A549 (cell line): Measurements from ENCODE around the gene TLR5. TPM values are rescaled to one million over a fixed set of nuclear protein-coding genes. Genes with fewer than 3 reads are reported as not detected.

Experiments used
- ATAC-seq, 2 experiments: fragments of 200-7000 bp in 1 of 2; fragments of >200 bp in 1 of 2; cut with Nextera tagmentation in 1 of 2; cut with Tn5 transposase in 1 of 2; 3 replicates each; pipeline versions ENCODE4 v1.8.0 to v1.9.1; 2018 to 2020; ENCODE audit warnings: mild to moderate bottlenecking in 1 of 2, moderate library complexity in 1 of 2
- CTCF ChIA-PET: fragments of 300-600 bp; sonication (Branson Sonifier 250); formaldehyde crosslinking; extraction: SDS; loops from one replicate; lab custom pipeline; 2021; ENCODE audit warnings: antibody characterized with exemption, inconsistent platforms; lab: Yijun Ruan, JAX
- POLR2A ChIA-PET: fragments of 350-600 bp; formaldehyde crosslinking; extraction: SDS; loops from one replicate; lab custom pipeline; 2021; ENCODE audit warnings: antibody characterized with exemption, inconsistent platforms; lab: Yijun Ruan, JAX
- DNase-seq, 2 experiments: peaks; one replicate each; pipeline versions ENCODE4 v3.0.0 to v3.0.0-alpha.2; 2011 to 2016; ENCODE audit warnings: low read depth in 1 of 2, low spot score in 1 of 2
- FAIRE-seq: peaks from 2 replicates; lab custom pipeline; 2011; peaks lifted over from hg19 to GRCh38; lab: Jason Lieb, UNC
- H3K27ac ChIP-seq, 2 experiments: fragments of >200 bp; sonication (Bioruptor Twin); formaldehyde crosslinking; 3 replicates each; pipeline ENCODE4 v1.5.1; 2016 to 2017
- H3K4me1 ChIP-seq: fragments of >200 bp; sonication (Bioruptor Twin); formaldehyde crosslinking; 3 replicates; pipeline ENCODE4 v1.6.1; 2016
- H3K4me2 ChIP-seq: fragments of >200 bp; sonication (Bioruptor Twin); formaldehyde crosslinking; 3 replicates; pipeline ENCODE4 v1.6.1; 2016
- H3K4me3 ChIP-seq: fragments of >200 bp; sonication (Bioruptor Twin); formaldehyde crosslinking; 3 replicates; pipeline ENCODE4 v1.5.1; 2016
- H3K9me3 ChIP-seq: fragments of >200 bp; sonication (Bioruptor Twin); formaldehyde crosslinking; 3 replicates; pipeline ENCODE4 v1.6.1; 2016
- CBX2 ChIP-seq: fragments of 200-600 bp; sonication (generic); IDR thresholded peaks from 2 replicates; pipeline ENCODE4 v1.6.1; 2016; ENCODE audit warnings: low read depth, mild to moderate bottlenecking, borderline replicate concordance
- CEBPB ChIP-seq, 2 experiments: fragments of >200 bp in 1 of 2; sonication (Bioruptor Twin) in 1 of 2; formaldehyde crosslinking in 1 of 2; IDR thresholded peaks; 2 replicates each; pipeline ENCODE4 v1.6.1; 2012 to 2016
- CHD4 ChIP-seq: fragments of 200-600 bp; sonication (generic); IDR thresholded peaks from 2 replicates; pipeline ENCODE4 v1.6.1; 2016; ENCODE audit warnings: antibody characterized with exemption, mild to moderate bottlenecking, borderline replicate concordance
- EP300 ChIP-seq, 2 experiments: fragments of >200 bp; sonication (Bioruptor Twin); formaldehyde crosslinking; IDR thresholded peaks; 2 replicates in 1 of 2; 3 replicates in 1 of 2; pipeline ENCODE4 v1.6.1; 2016 to 2017
- ESRRA ChIP-seq: fragments of 150-350 bp; IDR thresholded peaks from 2 replicates; pipeline ENCODE4 v1.6.1; 2014; ENCODE audit warnings: mild to moderate bottlenecking, low read length, borderline replicate concordance
- FOSB ChIP-seq: fragments of 250-450 bp; sonication (Bioruptor Pico); IDR thresholded peaks from 2 replicates; pipeline ENCODE4 v1.5.0; 2020; ENCODE audit warnings: mild to moderate bottlenecking, moderate library complexity
- FOXS1 ChIP-seq: fragments of 250-450 bp; sonication (Bioruptor Pico); IDR thresholded peaks from 2 replicates; pipeline ENCODE4 v1.5.0; 2020; ENCODE audit warnings: mild to moderate bottlenecking, moderate library complexity
- HEYL ChIP-seq: fragments of 250-450 bp; sonication (Bioruptor Pico); IDR thresholded peaks from 2 replicates; pipeline ENCODE4 v1.8.0; 2021; ENCODE audit warnings: mild to moderate bottlenecking, moderate library complexity
- HOXA7 ChIP-seq: fragments of 250-450 bp; sonication (Bioruptor Pico); IDR thresholded peaks from 2 replicates; pipeline ENCODE4 v1.5.0; 2020; ENCODE audit warnings: mild to moderate bottlenecking, moderate library complexity
- KDM5A ChIP-seq: fragments of 200-600 bp; sonication (generic); IDR thresholded peaks from 2 replicates; pipeline ENCODE4 v1.6.1; 2016; ENCODE audit warnings: antibody characterized with exemption, mild to moderate bottlenecking
- NFE2L2 ChIP-seq: fragments of 150-350 bp; conservative IDR thresholded peaks from 2 replicates; pipeline ENCODE4 v1.6.1; 2014; ENCODE audit warnings: low read length
- NR3C1 ChIP-seq: fragments of >200 bp; sonication (Bioruptor Twin); formaldehyde crosslinking; IDR thresholded peaks from 3 replicates; pipeline ENCODE4 v1.6.1; 2017
- RAD21 ChIP-seq, 2 experiments: fragments of >200 bp in 1 of 2; sonication (Bioruptor Twin) in 1 of 2; formaldehyde crosslinking in 1 of 2; IDR thresholded peaks in 1 of 2; conservative IDR thresholded peaks in 1 of 2; 2 replicates in 1 of 2; 3 replicates in 1 of 2; pipeline ENCODE4 v1.6.1; 2012 to 2018; ENCODE audit warnings: inconsistent platforms in 1 of 2
- RARB ChIP-seq: fragments of 250-450 bp; sonication (Bioruptor Pico); IDR thresholded peaks from 2 replicates; pipeline ENCODE4 v1.8.0; 2021; ENCODE audit warnings: mild to moderate bottlenecking, moderate library complexity
- SREBF2 ChIP-seq: fragments of 450-650 bp; IDR thresholded peaks from 2 replicates; pipeline ENCODE4 v1.6.1; 2014; ENCODE audit warnings: mild to moderate bottlenecking, moderate library complexity
- USF2 ChIP-seq: fragments of 450-650 bp; IDR thresholded peaks from 2 replicates; pipeline ENCODE4 v1.6.1; 2014; ENCODE audit warnings: antibody characterized with exemption
- ZC3H11A ChIP-seq: fragments of 450-650 bp; IDR thresholded peaks from 2 replicates; pipeline ENCODE4 v1.6.1; 2014; ENCODE audit warnings: antibody characterized with exemption, mild to moderate bottlenecking
- ZSCAN20 ChIP-seq: fragments of 250-450 bp; sonication (Bioruptor Pico); IDR thresholded peaks from 2 replicates; pipeline ENCODE4 v1.8.0; 2022; ENCODE audit warnings: mild to moderate bottlenecking, moderate library complexity
- WGBS: methylation state at CpG from one replicate; pipeline ENCODE4 v1.1.6; 2017; ENCODE audit errors: missing lambda C conversion rate; 5-methylcytosine and 5-hydroxymethylcytosine counted together
- polyA plus RNA-seq, 4 experiments: library from polyadenylated mRNA; depleted of rRNA in 3 of 4; stranded (reverse); fragments of >200 nt; fragmentation: RNase III in 1 of 4; extraction: RNeasy Plus Mini Kit Qiagen cat#74134 plus additional on column Dnase treatment in 1 of 4; gene quantifications; 2 replicates in 3 of 4; 3 replicates in 1 of 4; pipeline ENCODE4 v1.2.3, GENCODE V29; 2011 to 2017
- TF ChIP-seq, protein P1 (sequence below): IDR thresholded peaks from 2 replicates; pipeline ENCODE4 v1.6.1; 2012; ENCODE audit warnings: low read depth, borderline replicate concordance
- TF ChIP-seq, protein P2 (sequence below): IDR thresholded peaks from 2 replicates; pipeline ENCODE4 v1.6.1; 2012
- TF ChIP-seq, protein P3 (sequence below): IDR thresholded peaks from 2 replicates; pipeline ENCODE4 v1.6.1; 2012
- TF ChIP-seq, protein P4 (sequence below): fragments of >200 bp; sonication (Bioruptor Twin); formaldehyde crosslinking; IDR thresholded peaks from 3 replicates; pipeline ENCODE4 v1.5.1; 2016

TLR5 gene
- polyA plus RNA-seq, 2 of the 4 experiments (the other 2 are of a cell fraction) = 0.22 to 1.3 TPM

DNA sequence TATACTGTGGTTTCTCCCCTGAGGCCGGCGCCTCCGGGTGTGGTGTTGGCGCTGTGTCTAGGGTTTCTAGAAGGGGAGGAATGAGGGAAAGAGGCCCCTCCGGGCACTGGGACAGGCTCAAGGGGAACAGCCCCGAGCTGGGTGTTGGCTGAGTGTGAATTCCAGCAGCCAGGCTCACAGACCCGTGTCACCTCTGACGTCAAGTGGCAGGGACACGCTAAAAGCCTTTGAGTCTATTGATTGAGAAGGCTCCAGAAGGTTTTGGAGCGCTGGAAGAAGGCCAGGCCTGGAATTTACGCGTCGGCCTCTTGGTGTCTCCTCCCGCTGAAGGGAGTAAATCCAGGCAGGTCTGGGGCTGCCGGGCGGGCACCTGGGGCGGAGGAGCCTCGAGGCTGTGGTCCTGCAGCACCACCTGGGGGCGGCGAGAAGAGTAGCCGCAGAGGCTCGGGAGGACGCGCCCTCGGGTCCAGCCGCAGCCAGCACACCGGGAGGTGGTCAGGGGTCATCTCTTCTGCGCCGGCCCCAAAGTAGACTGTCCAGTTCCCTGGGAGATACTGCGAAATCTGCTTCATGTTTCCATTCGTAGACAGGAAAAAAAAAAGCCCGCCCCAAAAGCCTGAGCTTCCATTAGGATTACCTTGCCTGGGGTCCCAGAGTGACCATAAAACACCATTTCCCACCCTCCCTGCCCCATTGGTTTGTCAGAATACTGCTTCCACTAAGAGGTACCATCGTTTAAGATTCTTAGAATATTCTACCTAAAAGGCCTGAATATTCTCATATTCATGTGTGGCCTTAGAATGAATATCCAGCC, 61.7 kb downstream of the TLR5 start (continued):
- TF ChIP-seq, protein P1, sequence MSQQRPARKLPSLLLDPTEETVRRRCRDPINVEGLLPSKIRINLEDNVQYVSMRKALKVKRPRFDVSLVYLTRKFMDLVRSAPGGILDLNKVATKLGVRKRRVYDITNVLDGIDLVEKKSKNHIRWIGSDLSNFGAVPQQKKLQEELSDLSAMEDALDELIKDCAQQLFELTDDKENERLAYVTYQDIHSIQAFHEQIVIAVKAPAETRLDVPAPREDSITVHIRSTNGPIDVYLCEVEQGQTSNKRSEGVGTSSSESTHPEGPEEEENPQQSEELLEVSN = peak; percentile 72
- TF ChIP-seq ZC3H11A (no peak), EP300 (IDR thresholded peaks at IDR 0.05) (no peak), HOXA7 (no peak), ZSCAN20 (CRISPR knock-in tag) (no peak)

DNA sequence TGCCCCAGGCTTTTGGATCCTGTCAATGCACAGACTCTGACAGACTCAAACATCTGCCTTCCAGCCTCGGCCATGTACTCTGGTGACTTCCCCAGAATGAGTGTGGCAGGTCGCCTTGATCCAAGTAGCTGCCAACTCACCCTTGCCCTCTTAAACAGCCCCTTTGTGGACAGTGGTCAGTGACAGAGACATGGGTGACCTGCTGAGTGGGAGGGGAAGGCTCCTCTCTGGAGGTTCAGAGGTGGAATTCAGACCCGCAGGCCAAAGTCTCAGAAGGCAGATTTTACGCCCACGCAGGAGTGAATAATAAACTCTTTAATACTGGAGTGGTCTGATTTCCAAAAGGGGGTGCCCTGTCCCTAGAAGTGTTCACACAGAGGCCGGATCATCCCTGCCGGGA, 63.5 kb downstream of the TLR5 start:
- no peak for ATAC-seq
- POLR2A ChIA-PET = no interaction called here
- H3K4me1 ChIP-seq = no peaks in the 10 kb centered on the region
- H3K4me2 ChIP-seq = no peak overlapping the region
- CTCF ChIA-PET = interaction anchor here (3.3 kb wide), 1 partner anchor 14 kb away, joined by 16 read pairs; no protein-coding TSS in a partner anchor
- no peak for TF ChIP-seq NFE2L2
- DNase-seq = no peak
- H3K9me3 ChIP-seq = no peaks in the 10 kb centered on the region
- WGBS = 82% methylated on average over 7 of the region's 7 CpGs
- no peak for FAIRE-seq
- no peak overlapping the region for H3K27ac ChIP-seq
- no peak overlapping the region for H3K4me3 ChIP-seq

- ATAC-seq = no peak
- Histone ChIP-seq H3K27ac (no peak overlapping the region), H3K4me2 (no peak overlapping the region), H3K9me3 (no peaks in the 10 kb centered on the region), H3K4me3 (no peak overlapping the region), H3K4me1 (no peaks in the 10 kb centered on the region)
- CTCF ChIA-PET = interaction anchor here (1.2 to 1.9 kb wide), 4 partner anchors 9 to 284 kb away, joined by 4 to 9 read pairs (median 5); no protein-coding TSS in a partner anchor
- FAIRE-seq = no peak
- TF ChIP-seq SREBF2 (no peak), NR3C1 (no peak), CEBPB (IDR thresholded peaks at IDR 0.05) (no peak), FOXS1 (CRISPR knock-in tag) (no peak), HEYL (no peak), HOXA7 (no peak), ESRRA (no peak), CHD4 (no peak), KDM5A (no peak), ZSCAN20 (CRISPR knock-in tag) (no peak), CBX2 (no peak), RARB (CRISPR knock-in tag) (no peak), RAD21 (conservative IDR thresholded peaks at IDR 0.05 in 1 of 2, IDR thresholded peaks at IDR 0.05 in 1 of 2) (no peak), USF2 (no peak), FOSB (CRISPR knock-in tag) (no peak)
- TF ChIP-seq, protein P2, sequence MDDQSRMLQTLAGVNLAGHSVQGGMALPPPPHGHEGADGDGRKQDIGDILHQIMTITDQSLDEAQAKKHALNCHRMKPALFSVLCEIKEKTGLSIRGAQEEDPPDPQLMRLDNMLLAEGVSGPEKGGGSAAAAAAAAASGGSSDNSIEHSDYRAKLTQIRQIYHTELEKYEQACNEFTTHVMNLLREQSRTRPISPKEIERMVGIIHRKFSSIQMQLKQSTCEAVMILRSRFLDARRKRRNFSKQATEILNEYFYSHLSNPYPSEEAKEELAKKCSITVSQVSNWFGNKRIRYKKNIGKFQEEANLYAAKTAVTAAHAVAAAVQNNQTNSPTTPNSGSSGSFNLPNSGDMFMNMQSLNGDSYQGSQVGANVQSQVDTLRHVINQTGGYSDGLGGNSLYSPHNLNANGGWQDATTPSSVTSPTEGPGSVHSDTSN = no peak
- TF ChIP-seq, protein P3, sequence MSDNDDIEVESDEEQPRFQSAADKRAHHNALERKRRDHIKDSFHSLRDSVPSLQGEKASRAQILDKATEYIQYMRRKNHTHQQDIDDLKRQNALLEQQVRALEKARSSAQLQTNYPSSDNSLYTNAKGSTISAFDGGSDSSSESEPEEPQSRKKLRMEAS = no peak
- TF ChIP-seq, protein P4, sequence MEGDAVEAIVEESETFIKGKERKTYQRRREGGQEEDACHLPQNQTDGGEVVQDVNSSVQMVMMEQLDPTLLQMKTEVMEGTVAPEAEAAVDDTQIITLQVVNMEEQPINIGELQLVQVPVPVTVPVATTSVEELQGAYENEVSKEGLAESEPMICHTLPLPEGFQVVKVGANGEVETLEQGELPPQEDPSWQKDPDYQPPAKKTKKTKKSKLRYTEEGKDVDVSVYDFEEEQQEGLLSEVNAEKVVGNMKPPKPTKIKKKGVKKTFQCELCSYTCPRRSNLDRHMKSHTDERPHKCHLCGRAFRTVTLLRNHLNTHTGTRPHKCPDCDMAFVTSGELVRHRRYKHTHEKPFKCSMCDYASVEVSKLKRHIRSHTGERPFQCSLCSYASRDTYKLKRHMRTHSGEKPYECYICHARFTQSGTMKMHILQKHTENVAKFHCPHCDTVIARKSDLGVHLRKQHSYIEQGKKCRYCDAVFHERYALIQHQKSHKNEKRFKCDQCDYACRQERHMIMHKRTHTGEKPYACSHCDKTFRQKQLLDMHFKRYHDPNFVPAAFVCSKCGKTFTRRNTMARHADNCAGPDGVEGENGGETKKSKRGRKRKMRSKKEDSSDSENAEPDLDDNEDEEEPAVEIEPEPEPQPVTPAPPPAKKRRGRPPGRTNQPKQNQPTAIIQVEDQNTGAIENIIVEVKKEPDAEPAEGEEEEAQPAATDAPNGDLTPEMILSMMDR = no peak
- POLR2A ChIA-PET = no interaction called here
- WGBS = 56% methylated on average over 14 of the region's 16 CpGs
- no peak for DNase-seq
These were observed 65.7 kb downstream of the TLR5 start for GRCh38 chr1:223077247-223077833.
